HepG2 (cell line): ENCODE measurements around the gene SULT6B1. TPM values are rescaled to one million over a fixed set of nuclear protein-coding genes. Genes with fewer than 3 reads are reported as not detected.

Source experiments
- BATF2 ChIP-seq: sonication (generic); formaldehyde crosslinking; IDR thresholded peaks from 2 replicates; pipeline ENCODE4 v1.8.0; 2022; ENCODE audit warnings: mild to moderate bottlenecking, missing genetic modification reagents, moderate library complexity
- CENPT ChIP-seq: sonication (generic); formaldehyde crosslinking; IDR thresholded peaks from 2 replicates; pipeline ENCODE4 v1.8.0; 2022; ENCODE audit warnings: low read depth, mild to moderate bottlenecking, moderate library complexity, missing genetic modification reagents
- DR1 ChIP-seq: sonication (generic); formaldehyde crosslinking; IDR thresholded peaks from 2 replicates; pipeline ENCODE4 v1.8.0; 2021; ENCODE audit warnings: mild to moderate bottlenecking, missing genetic modification reagents, inconsistent platforms
- IRF9 ChIP-seq: sonication (generic); formaldehyde crosslinking; IDR thresholded peaks from 2 replicates; pipeline ENCODE4 v1.8.0; 2022; ENCODE audit warnings: missing genetic modification reagents, mild to moderate bottlenecking, borderline replicate concordance
- MTA1 ChIP-seq: sonication (generic); formaldehyde crosslinking; IDR thresholded peaks from 2 replicates; pipeline ENCODE4 v1.4.0; 2020; ENCODE audit warnings: missing genetic modification reagents, mild to moderate bottlenecking, borderline replicate concordance
- PAXIP1 ChIP-seq: sonication (generic); formaldehyde crosslinking; conservative IDR thresholded peaks from 2 replicates; pipeline ENCODE4 v1.4.0; 2020; ENCODE audit warnings: mild to moderate bottlenecking, missing genetic modification reagents, moderate library complexity
- POLR2AphosphoS5 ChIP-seq: IDR thresholded peaks from 2 replicates; pipeline ENCODE4 v1.6.1; 2012; ENCODE audit warnings: low read depth, low read length
- SRSF9 ChIP-seq: fragments of 200-400 bp; formaldehyde crosslinking; IDR thresholded peaks from 2 replicates; pipeline ENCODE4 v1.6.1; 2018; ENCODE audit warnings: borderline replicate concordance, mild to moderate bottlenecking, low read depth, low read length; ENCODE audit not compliant: insufficient read depth, poor library complexity, severe bottlenecking
- ZBTB2 ChIP-seq: sonication (generic); formaldehyde crosslinking; IDR thresholded peaks from 2 replicates; pipeline ENCODE4 v1.8.0; 2022; ENCODE audit warnings: low read depth, missing genetic modification reagents
- ZGPAT ChIP-seq: IDR thresholded peaks from 2 replicates; pipeline ENCODE4 v1.6.1; 2016; ENCODE audit warnings: mild to moderate bottlenecking
- ZIK1 ChIP-seq: sonication (generic); formaldehyde crosslinking; IDR thresholded peaks from 2 replicates; pipeline ENCODE4 v1.5.0; 2020; ENCODE audit warnings: mild to moderate bottlenecking, low read depth, missing genetic modification reagents, borderline replicate concordance
- ZKSCAN8 ChIP-seq: IDR thresholded peaks from 2 replicates; pipeline ENCODE4 v1.6.1; 2016; ENCODE audit warnings: borderline replicate concordance, missing genetic modification reagents, missing compliant biosample characterization
- ZNF143 ChIP-seq: sonication (generic); formaldehyde crosslinking; IDR thresholded peaks from 2 replicates; pipeline ENCODE4 v1.4.0; 2020; ENCODE audit warnings: missing genetic modification reagents
- ZNF337 ChIP-seq: sonication (generic); formaldehyde crosslinking; IDR thresholded peaks from 2 replicates; pipeline ENCODE4 v1.5.1; 2020; ENCODE audit warnings: missing genetic modification reagents, low read depth, mild to moderate bottlenecking, borderline replicate concordance
- ZNF468 ChIP-seq: sonication (generic); formaldehyde crosslinking; IDR thresholded peaks from 2 replicates; pipeline ENCODE4 v1.8.0; 2022; ENCODE audit warnings: mild to moderate bottlenecking, moderate library complexity, missing genetic modification reagents
- ZNF792 ChIP-seq: IDR thresholded peaks from 2 replicates; pipeline ENCODE4 v1.6.1; 2016
- ZNF878 ChIP-seq: sonication (generic); formaldehyde crosslinking; IDR thresholded peaks from 2 replicates; pipeline ENCODE4 v1.8.1; 2023; ENCODE audit warnings: mild to moderate bottlenecking, missing genetic modification reagents, moderate library complexity
- polyA plus RNA-seq, 8 experiments: library from polyadenylated mRNA; depleted of rRNA in 3 of 8; stranded (reverse) in 7 of 8; unstranded in 1 of 8; fragments of >200 nt; fragmentation: Illumina TruSeq in 4 of 8; extraction: Trizol in 4 of 8; gene quantifications; 2 replicates each; pipeline versions ENCODE4 v1.2.1 to v1.2.3, GENCODE V29; 2011 to 2016; ENCODE audit warnings: low read depth in 4 of 8, missing spikeins in 1 of 8, mixed read lengths in 1 of 8; ENCODE audit not compliant: insufficient read depth in 1 of 8
- total RNA-seq, 5 experiments: library from RNA; depleted of rRNA; stranded (reverse); fragments of >200 nt; fragmentation: Illumina TruSeq; extraction: Trizol; gene quantifications; 2 replicates each; pipeline ENCODE4 v1.2.3, GENCODE V29; 2016; ENCODE audit warnings: low read depth in 1 of 5

SULT6B1 gene
- total and polyA plus RNA-seq, 2 of the 13 experiments (the other 11 are each of a cell fraction or from before 2014, with no cell fraction given), result not detected

GRCh38 chr2:37156071-37156856 lies 32.2 kb downstream of the SULT6B1 start (continued):
- no peak for TF ChIP-seq ZBTB2
- no peak for TF ChIP-seq SRSF9
- no peak for TF ChIP-seq ZKSCAN8 (CRISPR knock-in tag)
- peak; percentile 14; the same call in 1 of the 2 replicates for TF ChIP-seq MTA1
- TF ChIP-seq ZNF337 (CRISPR knock-in tag), result no peak
- no peak for TF ChIP-seq ZNF143
- TF ChIP-seq ZGPAT (CRISPR knock-in tag), result no peak; the same call in 1 of the 2 replicates
- TF ChIP-seq CENPT (CRISPR knock-in tag), result no peak; the same call in 1 of the 2 replicates
- TF ChIP-seq POLR2AphosphoS5, result no peak
- TF ChIP-seq ZNF468, result no peak
- no peak for TF ChIP-seq PAXIP1
- TF ChIP-seq DR1, result no peak; the same call in 1 of the 2 replicates
- no peak for TF ChIP-seq BATF2 (CRISPR knock-in tag)
- no peak for TF ChIP-seq ZNF792
- peak; percentile 47; the same call in 1 of the 2 replicates for TF ChIP-seq ZIK1 (CRISPR knock-in tag)
- no peak for TF ChIP-seq ZNF878
- TF ChIP-seq IRF9 (CRISPR knock-in tag), result no peak
